ENCODE data around the gene RASSF8.

RASSF8 gene

DNA sequence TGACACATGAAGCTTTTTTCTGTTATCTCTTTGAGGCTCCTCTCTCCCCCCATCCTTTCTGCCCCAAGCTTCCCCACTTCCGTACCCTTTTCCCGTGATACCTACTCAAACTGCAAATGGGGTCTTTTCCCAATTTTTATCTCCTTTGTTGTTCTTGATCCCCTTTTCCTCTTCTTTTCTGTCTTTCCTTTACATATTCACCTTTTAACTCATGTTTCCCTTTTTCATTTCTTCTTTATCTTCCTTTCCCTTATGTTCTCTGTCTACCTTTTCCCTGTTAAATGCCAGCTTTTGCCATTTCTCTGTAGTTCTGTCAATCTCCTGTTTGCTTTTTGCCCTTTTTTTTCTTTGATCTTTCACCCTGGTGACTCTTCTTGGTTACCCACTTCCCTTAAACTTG, 168.9 kb downstream of the RASSF8 start:
- DNase-seq: no peak

DNA sequence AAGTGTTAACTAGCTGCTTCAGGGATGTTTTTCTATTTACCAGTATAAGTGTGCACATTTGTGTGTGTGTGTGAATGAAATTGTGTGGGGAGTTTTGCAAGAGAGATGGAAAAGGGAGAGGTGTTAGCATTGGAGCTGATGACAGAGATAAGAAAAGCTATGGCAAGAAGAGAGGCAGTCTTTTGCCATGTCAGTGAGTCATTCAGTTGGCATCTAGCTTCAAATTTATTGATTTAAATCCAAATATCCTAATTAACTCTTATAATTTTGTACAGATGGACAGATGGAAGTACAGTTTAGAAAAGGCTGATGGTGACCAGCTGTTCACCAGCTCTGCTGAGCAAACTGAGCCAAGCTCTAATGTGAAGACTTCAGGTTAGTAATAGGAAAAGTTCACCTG, 169.7 kb downstream of the RASSF8 start:
- no peak for DNase-seq
